ENCODE results near the gene SPNS3. TPM values are rescaled to one million over a fixed set of nuclear protein-coding genes. Genes with fewer than 3 reads are reported as not detected.

Gene SPNS3
- polyA plus RNA-seq, 5 donors = 0.75 to 1.6 (median 1.2) TPM

Other genes with a start within 250 kb of the SPNS3 start
- gene ANKFY1, start 170.0 kb upstream of the SPNS3 start, polyA plus RNA-seq (ENCODE audit: insufficient read depth in 1 of 5, insufficient read length in 5 of 5, low replicate concordance in 1 of 5) = 10 to 100 TPM; 44.6 to 55.2 (median 51.7) TPM
- 10 to 100 TPM; 48.4 to 57.4 (median 49.4) TPM for gene UBE2G1, start 67.3 kb upstream of the SPNS3 start, polyA plus RNA-seq (ENCODE audit: insufficient read depth in 1 of 5, insufficient read length in 5 of 5, low replicate concordance in 1 of 5)
- gene SPNS2, start 64.9 kb downstream of the SPNS3 start, polyA plus RNA-seq (ENCODE audit: insufficient read depth in 1 of 5, insufficient read length in 5 of 5, low replicate concordance in 1 of 5) = 10 to 100 TPM; 17.3 to 30.7 (median 23.5) TPM
- gene MYBBP1A, start 121.4 kb downstream of the SPNS3 start, polyA plus RNA-seq (ENCODE audit: insufficient read depth in 1 of 5, insufficient read length in 5 of 5, low replicate concordance in 1 of 5) = 10 to 100 TPM; 29.0 to 51.0 (median 35.3) TPM
- 1 to 10 TPM; 3.9 to 9.8 (median 6.1) TPM for gene GGT6, start 126.6 kb downstream of the SPNS3 start, polyA plus RNA-seq (ENCODE audit: insufficient read depth in 1 of 5, insufficient read length in 5 of 5, low replicate concordance in 1 of 5)
- gene SMTNL2, start 150.6 kb downstream of the SPNS3 start, polyA plus RNA-seq (ENCODE audit: insufficient read depth in 1 of 5, insufficient read length in 5 of 5, low replicate concordance in 1 of 5) = 10 to 100 TPM; 17.2 to 32.0 (median 22.6) TPM
- 1 to 10 TPM; 2.9 to 5.0 (median 3.4) TPM for gene ALOX15, start 207.7 kb downstream of the SPNS3 start, polyA plus RNA-seq (ENCODE audit: insufficient read depth in 1 of 5, insufficient read length in 5 of 5, low replicate concordance in 1 of 5)

All from right lung (tissue), 5 donors.